Stimulated activated CD8-positive, alpha-beta memory T cell treated with anti-CD3 and anti-CD28 coated beads, Interleukin-2, amount 100 ng/mL, for 48 hours (primary cell): Measurements from ENCODE around the gene AZI2.

Experiments used
- DNase-seq, 2 donors: peaks; one replicate each; pipeline ENCODE4 v3.0.0-alpha.2; 2020; ENCODE audit warnings: low read depth in 2 of 2

Gene AZI2

DNA sequence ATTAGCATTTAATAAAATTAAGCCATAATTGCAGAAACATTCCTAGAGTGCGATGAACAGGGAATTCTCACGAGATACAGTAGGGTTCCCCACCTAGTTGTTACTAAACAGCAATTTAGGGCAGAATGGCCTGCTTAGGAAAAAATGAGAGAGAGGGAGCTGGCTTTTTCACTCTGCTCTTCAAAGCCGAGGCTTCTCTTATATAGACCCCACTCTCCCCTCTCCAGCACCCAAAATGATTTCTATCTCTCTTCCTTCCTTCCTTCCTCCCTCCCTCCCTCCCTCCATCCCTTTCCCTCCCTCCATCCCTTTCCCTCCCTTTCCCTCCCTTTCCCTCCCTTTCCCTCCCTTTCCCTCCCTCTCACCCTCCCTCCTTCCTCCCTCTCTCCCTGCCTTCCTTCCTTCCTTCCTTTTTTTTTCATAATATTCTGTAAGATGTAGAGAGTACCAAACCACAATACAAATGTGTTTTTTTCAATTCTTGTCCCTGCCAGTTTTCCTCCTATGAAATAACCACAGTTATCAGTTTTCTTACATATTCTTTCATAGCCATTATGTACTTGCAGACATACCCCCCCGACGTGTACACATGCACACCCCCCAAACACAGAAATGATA is 48.2 kb downstream of the AZI2 start:
- no peak for DNase-seq

DNA sequence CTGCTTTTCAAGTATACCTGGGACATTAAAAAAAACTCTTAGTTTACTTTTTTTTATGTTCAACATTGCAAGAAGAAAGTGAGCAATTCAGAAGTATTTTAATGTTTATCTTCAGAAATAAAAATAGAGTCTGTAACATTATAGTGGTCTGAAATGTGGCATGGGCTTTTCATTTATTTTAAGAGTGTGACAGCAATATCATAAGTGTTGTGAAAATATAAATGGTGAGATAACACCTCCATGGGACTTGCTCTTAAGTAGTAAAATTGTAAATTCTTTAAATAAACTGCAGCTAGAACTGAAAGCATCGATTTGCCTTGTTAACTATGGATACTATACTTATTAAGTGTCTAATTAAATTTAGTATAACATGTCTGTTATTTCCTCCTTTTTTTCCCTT is 48.9 kb downstream of the AZI2 start:
- DNase-seq, result no peak

DNA sequence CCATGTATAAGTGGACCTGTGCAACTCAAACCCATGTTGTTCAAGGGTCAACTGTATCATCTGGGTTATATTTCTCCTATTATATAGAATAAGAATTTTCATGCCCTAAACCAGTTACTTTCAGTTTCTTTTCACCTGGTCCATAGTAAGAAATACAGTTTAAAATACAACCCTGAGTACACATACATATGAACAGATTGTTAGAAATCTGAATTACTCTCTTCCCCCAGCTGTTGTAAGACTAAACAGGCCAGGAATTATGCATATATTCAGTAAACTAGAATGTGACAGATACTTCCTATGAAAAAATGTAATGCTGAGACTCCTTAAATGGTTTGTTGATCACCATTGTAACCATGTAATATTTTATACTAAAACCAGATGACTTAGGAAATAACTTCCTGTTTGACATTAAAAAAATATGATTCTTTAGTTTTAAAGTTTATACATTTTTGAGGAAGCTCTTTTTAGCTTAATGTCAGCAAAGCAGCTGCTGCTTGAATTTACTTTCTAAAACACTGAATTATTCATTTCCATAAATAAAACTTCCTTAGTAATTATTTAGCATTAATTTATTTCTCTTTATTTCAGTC is 52.6 kb downstream of the AZI2 start:
- no peak for DNase-seq

DNA sequence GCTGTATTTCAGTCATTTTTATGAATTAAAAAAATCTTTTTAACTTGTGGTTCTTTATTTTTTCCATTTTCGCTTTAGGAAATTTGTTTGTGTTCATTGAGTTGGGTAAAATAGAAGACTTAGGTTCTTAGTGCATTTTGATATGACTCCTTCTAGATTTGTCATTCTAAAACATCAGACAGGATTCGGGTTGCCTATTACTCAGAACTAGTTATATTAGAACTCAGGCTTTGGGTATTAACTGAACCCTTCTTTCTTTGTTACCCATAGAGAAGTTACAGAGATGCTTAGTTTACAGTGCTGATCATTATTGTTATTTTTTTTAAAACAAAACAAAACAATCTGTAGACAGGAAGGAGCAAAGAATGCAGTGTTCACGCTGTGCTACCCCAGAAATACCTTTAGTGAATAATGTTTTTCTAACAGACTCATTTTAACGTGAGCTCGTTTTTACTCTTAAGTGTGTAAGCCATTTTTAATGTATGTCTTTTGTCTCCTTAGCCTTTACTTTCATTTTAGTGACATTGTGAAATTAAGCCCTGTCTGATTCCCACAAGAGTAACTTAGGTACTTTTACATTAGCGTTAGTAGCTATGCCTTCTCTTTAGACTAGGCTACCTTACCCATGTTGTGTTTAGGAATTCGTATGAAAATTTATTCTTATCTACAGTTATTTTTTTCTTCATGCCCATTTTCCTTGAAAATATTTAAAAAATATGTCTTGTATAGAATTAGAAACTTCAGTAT is 53.8 kb downstream of the AZI2 start:
- no peak for DNase-seq

DNA sequence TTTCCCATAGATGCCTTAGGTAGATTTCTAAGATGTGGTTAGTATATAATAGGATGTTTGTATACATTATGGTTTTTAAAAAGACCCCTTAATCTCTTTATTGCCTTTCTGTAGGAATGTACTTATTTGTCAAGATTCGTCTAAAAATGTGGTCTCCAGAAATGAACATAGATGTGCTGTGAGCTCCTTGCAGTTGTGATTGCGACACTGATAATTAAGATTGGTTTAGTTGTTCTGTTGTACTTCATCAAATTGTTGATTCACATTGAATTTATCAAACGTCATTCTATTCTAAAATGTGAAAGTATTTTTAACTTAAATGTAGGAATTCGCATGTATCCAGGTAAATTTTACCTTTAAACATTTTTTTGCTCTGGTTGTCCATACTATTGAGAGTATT is 56.0 kb downstream of the AZI2 start:
- no peak for DNase-seq

DNA sequence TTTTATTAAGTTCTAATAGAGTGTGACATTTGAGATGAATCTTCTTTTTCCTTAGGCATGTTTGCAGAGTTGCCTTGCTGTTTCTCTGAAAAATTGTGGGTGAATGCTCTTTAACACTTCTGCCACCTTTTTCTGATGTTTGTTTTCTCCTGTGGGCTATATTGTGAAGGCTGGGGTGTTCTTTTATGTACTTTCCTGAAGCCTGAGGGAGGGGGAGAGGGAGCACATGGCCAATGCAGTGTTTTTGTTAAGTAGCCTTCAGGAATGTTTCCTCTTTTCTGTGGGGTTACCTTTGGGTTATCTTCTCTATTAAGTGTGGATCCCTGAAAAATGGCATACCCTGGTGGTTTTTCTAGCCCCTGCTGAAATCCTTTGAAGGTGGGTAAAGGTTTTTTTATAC is 57.0 kb downstream of the AZI2 start:
- no peak for DNase-seq

DNA sequence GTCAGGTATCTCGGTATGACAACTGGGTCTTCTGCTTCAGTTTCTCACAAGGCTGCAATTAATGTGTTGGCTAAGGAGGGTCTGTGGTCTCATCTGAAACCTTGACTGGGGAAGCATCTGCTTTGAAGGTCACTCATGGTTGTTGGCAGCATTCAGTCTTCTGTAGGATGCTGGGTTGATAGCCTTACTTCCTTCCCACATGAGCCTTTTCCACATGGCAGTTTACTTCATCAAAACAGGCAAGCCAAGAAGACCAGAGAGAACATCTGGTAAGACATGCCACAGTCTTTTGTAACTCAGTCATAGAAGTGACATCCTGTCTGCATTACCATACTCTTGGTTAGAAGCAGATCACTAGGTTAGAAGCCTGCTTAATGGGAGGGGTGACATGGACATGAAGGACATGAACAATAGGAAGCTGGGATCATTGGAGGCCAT is 57.7 kb downstream of the AZI2 start:
- DNase-seq, result no peak

DNA sequence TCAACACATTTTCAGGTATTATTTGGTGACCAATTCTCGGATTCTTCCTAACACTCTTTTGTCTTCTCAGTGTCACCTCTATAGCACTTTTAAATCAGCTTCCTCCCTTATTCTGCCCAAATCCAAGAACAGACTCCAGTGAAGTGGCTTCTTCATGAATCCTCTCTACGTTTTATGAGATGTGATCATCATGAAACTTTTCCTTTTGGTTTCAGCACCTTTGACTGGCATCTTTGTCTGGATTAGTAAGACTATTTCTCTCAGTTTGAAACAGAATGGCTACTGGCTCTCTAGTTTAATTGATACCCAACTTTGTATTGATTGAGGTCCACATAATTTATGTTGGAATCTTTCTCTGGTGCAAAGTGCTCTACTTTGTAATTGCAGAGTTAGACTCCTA is 61.6 kb downstream of the AZI2 start:
- no peak for DNase-seq

DNA sequence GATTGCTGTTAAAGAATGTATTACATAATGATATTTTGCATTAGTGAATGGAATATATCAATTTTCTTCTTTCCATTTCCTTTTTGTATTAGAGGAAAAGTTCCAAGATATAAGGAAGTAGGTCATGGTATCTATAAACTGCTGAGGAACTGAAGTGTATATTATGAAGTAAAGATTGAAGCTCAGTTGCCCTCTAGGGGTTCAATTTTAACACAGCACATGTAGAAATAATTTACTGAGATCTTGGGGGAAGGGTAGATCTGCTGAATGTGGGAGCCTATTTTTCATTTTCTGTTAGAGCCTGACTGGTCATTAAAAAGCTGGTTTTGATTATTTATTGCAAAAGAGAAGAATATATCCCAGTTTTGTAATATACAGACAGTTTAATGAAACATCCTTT is 62.0 kb downstream of the AZI2 start:
- no peak for DNase-seq

DNA sequence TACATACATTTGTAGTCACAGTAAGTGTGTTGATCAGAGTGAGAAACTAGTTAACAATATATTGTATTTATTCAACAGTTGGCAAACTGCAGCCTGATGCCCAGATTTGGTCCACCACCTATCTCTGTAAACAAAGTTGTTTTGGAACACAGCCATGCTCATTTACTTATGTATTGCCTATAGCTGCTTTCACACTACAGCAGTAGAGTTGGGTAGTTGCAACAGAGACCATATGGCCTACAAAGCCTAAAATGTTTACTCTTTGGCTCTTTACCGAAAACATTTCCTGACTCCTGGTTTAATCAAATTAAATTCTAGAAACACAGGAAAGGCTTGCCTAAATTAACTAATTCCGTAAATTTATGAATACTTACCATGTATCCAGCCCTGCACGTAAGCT is 67.8 kb downstream of the AZI2 start:
- DNase-seq, result no peak

DNA sequence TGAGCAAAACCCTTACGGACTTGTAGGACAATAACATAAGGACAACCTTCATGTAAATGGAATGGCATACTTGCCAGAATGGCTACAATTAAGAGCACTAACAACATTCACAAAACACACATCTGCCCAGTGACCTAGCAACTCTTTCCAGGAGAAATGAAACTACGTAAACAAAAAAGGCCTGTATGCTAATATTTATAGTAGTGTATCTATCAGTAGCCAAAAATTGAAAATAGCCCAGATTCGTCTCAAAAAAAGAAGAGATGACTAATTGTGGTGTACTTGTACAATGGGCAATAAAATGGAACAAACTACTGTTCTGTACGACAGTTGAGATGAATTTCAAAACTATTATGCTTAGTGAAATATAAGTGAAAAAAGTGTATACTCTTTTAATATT is 68.9 kb downstream of the AZI2 start:
- no peak for DNase-seq

DNA sequence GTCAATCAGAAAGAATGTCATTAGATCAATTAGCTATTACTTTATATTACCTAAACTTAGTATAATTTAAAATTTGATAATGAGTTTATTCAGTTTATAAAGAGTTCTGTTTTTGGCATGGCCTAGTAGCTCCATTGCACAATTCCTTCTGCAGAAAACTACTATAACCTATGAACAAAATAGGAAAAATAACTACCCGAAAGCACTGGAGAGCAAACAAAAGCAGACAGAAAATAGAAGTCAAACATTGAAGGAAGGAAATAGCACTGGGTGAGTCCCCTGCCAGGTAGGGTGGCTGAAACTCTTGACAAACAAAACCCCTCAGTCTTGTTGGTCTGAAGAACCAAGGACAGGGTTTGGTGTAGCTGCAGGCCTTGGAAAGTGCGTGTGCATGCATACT is 69.7 kb downstream of the AZI2 start:
- DNase-seq, result no peak

DNA sequence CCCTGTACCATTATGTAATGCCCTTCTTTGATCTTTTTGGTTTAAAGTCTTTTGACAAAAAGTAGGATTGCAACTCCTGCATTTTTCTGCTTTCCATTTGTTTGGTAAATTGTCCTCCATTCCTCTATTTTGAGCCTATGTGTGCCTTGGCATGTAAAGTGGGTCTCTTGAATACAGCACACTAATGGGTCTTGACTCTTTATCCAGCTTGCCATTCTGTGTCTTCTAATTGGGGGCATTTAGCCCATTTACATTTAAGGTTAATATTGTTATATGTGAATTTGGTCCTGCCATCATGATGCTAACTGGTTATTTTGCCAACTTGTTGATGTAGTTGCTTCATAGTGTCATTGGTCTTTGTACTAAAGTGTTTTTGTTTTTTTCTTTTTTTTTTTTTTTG is 74.8 kb downstream of the AZI2 start:
- no peak for DNase-seq
